OCI-LY3 (cell line): ENCODE data around the gene APBB1IP.

Experiments
- CTCF ChIP-seq: fragments of 200-600, 300-600 bp; sonication (generic); IDR thresholded peaks from 2 replicates; pipeline ENCODE4 v1.5.1; 2014; ENCODE audit warnings: antibody characterized with exemption, low read length, low read depth
- EZH2phosphoT487 ChIP-seq: fragments of 200-600 bp; shearing (Covaris generic); IDR thresholded peaks from 2 replicates; pipeline ENCODE4 v1.6.1; 2018; ENCODE audit warnings: antibody characterized with exemption, mixed run types, low read depth

DNA sequence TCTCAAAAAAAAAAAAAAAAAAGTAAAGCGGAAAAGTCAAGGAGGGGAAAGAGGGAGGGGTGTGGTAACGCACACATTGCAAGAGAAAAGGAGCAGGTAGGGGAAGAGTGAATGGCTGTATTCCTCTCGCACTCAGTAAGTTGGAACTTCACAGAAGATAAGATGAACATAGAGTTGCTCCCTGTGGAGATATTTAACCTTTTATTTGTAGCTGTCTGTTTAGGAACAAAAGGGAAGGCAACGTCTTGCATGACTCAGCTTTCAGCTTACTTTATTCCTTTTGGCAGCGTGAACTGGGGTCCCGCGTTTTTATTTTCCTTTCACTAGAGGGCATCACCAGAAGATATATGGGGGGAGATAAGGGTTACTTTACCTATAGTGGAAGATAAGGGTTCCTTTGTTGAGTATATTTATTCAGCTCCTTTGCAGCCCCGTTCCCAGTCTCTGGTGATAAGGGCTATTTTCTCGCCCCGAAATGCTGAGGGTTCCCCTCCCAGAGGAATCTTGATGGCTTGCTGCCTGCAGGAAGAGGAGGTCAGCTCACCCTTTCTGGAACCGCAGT lies 78.5 kb downstream of the APBB1IP start:
- TF ChIP-seq CTCF (no peak), EZH2phosphoT487 (no peak)
